Skeletal muscle tissue (tissue), 4 donors: ENCODE measurements around the gene PLEKHG4. TPM values are rescaled to one million over a fixed set of nuclear protein-coding genes. Genes with fewer than 3 reads are reported as not detected.

ENCODE experiments used
- H3K27ac ChIP-seq: one replicate; pipeline ENCODE4 v1.7.0; 2013; ENCODE audit warnings: mild to moderate bottlenecking, low read depth, low read length, inconsistent platforms
- H3K27me3 ChIP-seq, 3 donors: one replicate each; pipeline ENCODE4 v1.7.0; 2013; ENCODE audit warnings: low read length in 3 of 3; ENCODE audit not compliant: control insufficient read depth in 3 of 3, insufficient read depth in 3 of 3
- H3K36me3 ChIP-seq, 3 donors: one replicate each; pipeline ENCODE4 v1.7.0; 2013; ENCODE audit warnings: low read length in 3 of 3; ENCODE audit not compliant: control insufficient read depth in 3 of 3, insufficient read depth in 3 of 3
- H3K4me1 ChIP-seq, 3 donors: one replicate each; pipeline ENCODE4 v1.7.0; 2013; ENCODE audit warnings: low read length in 3 of 3, mild to moderate bottlenecking in 3 of 3; ENCODE audit not compliant: control insufficient read depth in 3 of 3, insufficient read depth in 3 of 3
- H3K4me3 ChIP-seq, 3 donors: one replicate each; pipeline ENCODE4 v1.7.0; 2013; ENCODE audit warnings: low read length in 3 of 3
- H3K9ac ChIP-seq, 3 donors: one replicate each; pipeline ENCODE4 v1.7.0; 2013; ENCODE audit warnings: low read length in 3 of 3, mild to moderate bottlenecking in 3 of 3, moderate library complexity in 2 of 3, low read depth in 1 of 3
- H3K9me3 ChIP-seq, 3 donors: one replicate each; pipeline ENCODE4 v1.7.0; 2013; ENCODE audit warnings: low read length in 3 of 3; ENCODE audit not compliant: control insufficient read depth in 3 of 3
- total RNA-seq: library from RNA; depleted of rRNA; stranded (reverse); fragments of >200 nt; gene quantifications from one replicate; pipeline ENCODE4 v1.2.3, GENCODE V29; 2014
- donor health status: Osteomylitis.

PLEKHG4 gene
- total RNA-seq, 1 donor from 2014 or later = 7.3 TPM

GRCh38 chr16:67260426-67261063 is 18.8 kb upstream of the PLEKHG4 start:
- Histone ChIP-seq H3K9ac (peak overlapping the region; percentile 34 to 74 (median 47)), H3K27me3 (no peaks in the 10 kb centered on the region), H3K9me3 (no peaks in the 10 kb centered on the region), H3K4me1 (peaks cover 9 to 11% (median 11%) of the 10 kb centered on the region in 3 donors), H3K36me3 (peaks cover 0 to 4% (median 2%) of the 10 kb centered on the region in 3 donors), H3K4me3 (peak overlapping the region in 1 of 3 donors; percentile 45), H3K27ac (peak overlapping the region; percentile 72)

GRCh38 chr16:67263201-67263600 is 16.1 kb upstream of the PLEKHG4 start:
- peaks cover 9 to 11% (median 11%) of the 10 kb centered on the region in 3 donors for H3K4me1 ChIP-seq
- no peaks in the 10 kb centered on the region for H3K27me3 ChIP-seq
- no peak overlapping the region for H3K4me3 ChIP-seq
- no peaks in the 10 kb centered on the region for H3K9me3 ChIP-seq
- no peak overlapping the region for H3K9ac ChIP-seq
- no peak overlapping the region for H3K27ac ChIP-seq
- no peaks in the 10 kb centered on the region for H3K36me3 ChIP-seq

GRCh38 chr16:67264277-67264676 is 15.1 kb upstream of the PLEKHG4 start:
- no peaks in the 10 kb centered on the region for H3K27me3 ChIP-seq
- no peak overlapping the region for H3K4me3 ChIP-seq
- H3K27ac ChIP-seq = no peak overlapping the region
- H3K4me1 ChIP-seq = peaks cover 9 to 11% (median 11%) of the 10 kb centered on the region in 3 donors
- H3K9me3 ChIP-seq = no peaks in the 10 kb centered on the region
- H3K9ac ChIP-seq = no peak overlapping the region
- H3K36me3 ChIP-seq = no peaks in the 10 kb centered on the region

- no peak overlapping the region for H3K27ac ChIP-seq
Observed at GRCh38 chr16:67264866-67265265, 14.5 kb upstream of the PLEKHG4 start.

GRCh38 chr16:67265834-67266233 is 13.5 kb upstream of the PLEKHG4 start:
- H3K4me1 ChIP-seq = peaks cover 4 to 8% (median 8%) of the 10 kb centered on the region in 3 donors
- no peak overlapping the region for H3K9ac ChIP-seq
- no peaks in the 10 kb centered on the region for H3K9me3 ChIP-seq
- no peaks in the 10 kb centered on the region for H3K27me3 ChIP-seq
- H3K27ac ChIP-seq = no peak overlapping the region
- H3K4me3 ChIP-seq = no peak overlapping the region
- H3K36me3 ChIP-seq = no peaks in the 10 kb centered on the region

More at GRCh38 chr16:67264866-67265265, 14.5 kb upstream of the PLEKHG4 start:
- Histone ChIP-seq H3K36me3 (no peaks in the 10 kb centered on the region), H3K4me1 (peaks cover 9 to 14% (median 12%) of the 10 kb centered on the region in 3 donors), H3K9ac (no peak overlapping the region), H3K9me3 (no peaks in the 10 kb centered on the region), H3K27me3 (no peaks in the 10 kb centered on the region), H3K4me3 (no peak overlapping the region)

- no peaks in the 10 kb centered on the region for H3K9me3 ChIP-seq
- H3K4me3 ChIP-seq = no peak overlapping the region
- no peak overlapping the region for H3K9ac ChIP-seq
- H3K4me1 ChIP-seq = peaks cover 0 to 3% (median 2%) of the 10 kb centered on the region in 3 donors
- peaks cover 0 to 2% (median 0%) of the 10 kb centered on the region in 3 donors for H3K36me3 ChIP-seq
- H3K27me3 ChIP-seq = no peaks in the 10 kb centered on the region
- H3K27ac ChIP-seq = no peak overlapping the region
Observed at GRCh38 chr16:67268136-67268579, 11.2 kb upstream of the PLEKHG4 start.

GRCh38 chr16:67269766-67270165 is 9.6 kb upstream of the PLEKHG4 start:
- Histone ChIP-seq H3K4me1 (peaks cover 0 to 3% (median 2%) of the 10 kb centered on the region in 3 donors), H3K9ac (no peak overlapping the region), H3K27me3 (no peaks in the 10 kb centered on the region), H3K27ac (no peak overlapping the region), H3K36me3 (peaks cover 0 to 2% (median 0%) of the 10 kb centered on the region in 3 donors), H3K9me3 (no peaks in the 10 kb centered on the region), H3K4me3 (no peak overlapping the region)

- Histone ChIP-seq H3K4me1 (peaks cover 0 to 3% (median 2%) of the 10 kb centered on the region in 3 donors), H3K27me3 (no peaks in the 10 kb centered on the region), H3K9me3 (no peaks in the 10 kb centered on the region), H3K36me3 (peaks cover 0 to 2% (median 0%) of the 10 kb centered on the region in 3 donors), H3K4me3 (no peak overlapping the region), H3K27ac (no peak overlapping the region), H3K9ac (no peak overlapping the region)
Observed at GRCh38 chr16:67270931-67271338, 8.4 kb upstream of the PLEKHG4 start.

GRCh38 chr16:67271446-67271845 is 7.9 kb upstream of the PLEKHG4 start:
- H3K36me3 ChIP-seq = peaks cover 0 to 2% (median 0%) of the 10 kb centered on the region in 3 donors

GRCh38 chr16:67275321-67275720 is 4.0 kb upstream of the PLEKHG4 start:
- Histone ChIP-seq H3K27ac (no peak overlapping the region), H3K27me3 (no peaks in the 10 kb centered on the region), H3K4me1 (peaks cover 0 to 16% (median 14%) of the 10 kb centered on the region in 3 donors), H3K4me3 (no peak overlapping the region), H3K9ac (no peak overlapping the region), H3K9me3 (no peaks in the 10 kb centered on the region), H3K36me3 (peaks cover 0 to 2% (median 0%) of the 10 kb centered on the region in 3 donors)

More at GRCh38 chr16:67271446-67271845, 7.9 kb upstream of the PLEKHG4 start:
- no peak overlapping the region for H3K9ac ChIP-seq
- H3K4me3 ChIP-seq = no peak overlapping the region
- no peak overlapping the region for H3K27ac ChIP-seq
- H3K4me1 ChIP-seq = peaks cover 0 to 3% (median 2%) of the 10 kb centered on the region in 3 donors
- no peaks in the 10 kb centered on the region for H3K27me3 ChIP-seq
- no peaks in the 10 kb centered on the region for H3K9me3 ChIP-seq
